Right ventricle myocardium superior (tissue), 1 donor: ENCODE data around the gene SCG5. TPM values are rescaled to one million over a fixed set of nuclear protein-coding genes. Genes with fewer than 3 reads are reported as not detected.

Source experiments
- ATAC-seq: fragments of 200-7000 bp; cut with Tn5 transposase; one replicate; pipeline ENCODE4 v1.9.1; 2020; ENCODE audit warnings: mild to moderate bottlenecking; ENCODE audit not compliant: poor library complexity
- DNase-seq: peaks from one replicate; pipeline ENCODE4 v3.0.0-alpha.2; 2020
- intact Hi-C: fragments of 100-400 bp; cut with DNase I; formaldehyde crosslinking; loops from one replicate; pipeline ENCODE4 v1.11.2; 2022
- total RNA-seq: library from RNA; stranded (reverse); fragmentation: NEBNext Ultra II Directional; extraction: Animal tissue kit (Norgen Biotek cat#: 25700); gene quantifications from one replicate; pipeline ENCODE4 v1.2.1, GENCODE V29; 2021
- donor health status: DM: no; HTN: yes; CAD: no; lungs with severe emphysema.

The SCG5 gene
- total RNA-seq, 1 donor from 2014 or later = not detected

GRCh38 chr15:32683906-32684584 lies 42.5 kb downstream of the SCG5 start:
- intact Hi-C loops = no loop called here
- DNase-seq (no peak), ATAC-seq (no peak)

- DNase-seq (no peak), ATAC-seq (no peak)
- intact Hi-C loops = no loop called here
Observed at GRCh38 chr15:32685576-32685975, 44.1 kb downstream of the SCG5 start.

GRCh38 chr15:32687556-32687955 lies 46.0 kb downstream of the SCG5 start:
- DNase-seq (no peak), ATAC-seq (no peak)
- intact Hi-C loops = no loop called here

- ATAC-seq (no peak), DNase-seq (no peak)
- intact Hi-C loops = no loop called here
Observed at GRCh38 chr15:32688151-32688639, 46.7 kb downstream of the SCG5 start.

- DNase-seq (no peak), ATAC-seq (no peak)
- intact Hi-C loops = no loop called here
Observed at GRCh38 chr15:32690941-32691688, 49.6 kb downstream of the SCG5 start.

- intact Hi-C loops = no loop called here
- ATAC-seq (no peak), DNase-seq (no peak)
Observed at GRCh38 chr15:32691689-32692038, 50.2 kb downstream of the SCG5 start.

GRCh38 chr15:32692286-32692685 lies 50.8 kb downstream of the SCG5 start:
- intact Hi-C loops = no loop called here
- ATAC-seq = no peak
- no peak for DNase-seq

- intact Hi-C loops = no loop called here
- ATAC-seq = no peak
- no peak for DNase-seq
Observed at GRCh38 chr15:32694222-32694983, 52.9 kb downstream of the SCG5 start.

GRCh38 chr15:32698773-32699390 lies 57.4 kb downstream of the SCG5 start:
- no peak for ATAC-seq
- intact Hi-C loops = no loop called here
- DNase-seq = no peak

GRCh38 chr15:32700501-32701150 lies 59.1 kb downstream of the SCG5 start:
- no peak for DNase-seq
- no peak for ATAC-seq
- intact Hi-C loops = no loop called here

GRCh38 chr15:32701863-32702262 lies 60.4 kb downstream of the SCG5 start:
- ATAC-seq (no peak), DNase-seq (no peak)
- intact Hi-C loops = no loop called here

- DNase-seq = no peak
- ATAC-seq = no peak
- intact Hi-C loops = no loop called here
Observed at GRCh38 chr15:32704395-32704981, 63.0 kb downstream of the SCG5 start.

- no peak for DNase-seq
- intact Hi-C loops = no loop called here
- no peak for ATAC-seq
Observed at GRCh38 chr15:32705446-32705845, 63.9 kb downstream of the SCG5 start.

GRCh38 chr15:32706704-32707103 lies 65.2 kb downstream of the SCG5 start:
- DNase-seq = no peak
- intact Hi-C loops = no loop called here
- no peak for ATAC-seq

- ATAC-seq (no peak), DNase-seq (no peak)
- intact Hi-C loops = no loop called here
Observed at GRCh38 chr15:32707436-32707835, 65.9 kb downstream of the SCG5 start.

- intact Hi-C loops = no loop called here
Observed at GRCh38 chr15:32709295-32710033, 68.0 kb downstream of the SCG5 start.

GRCh38 chr15:32715276-32715675 lies 73.8 kb downstream of the SCG5 start:
- intact Hi-C loops = no loop called here
- no peak for ATAC-seq
- no peak for DNase-seq

More at GRCh38 chr15:32709295-32710033, 68.0 kb downstream of the SCG5 start:
- DNase-seq (no peak), ATAC-seq (no peak)
